IPS DF 6.9 (cell line): ENCODE measurements around the gene CCDC85C.

Experiments
- DNase-seq: peaks from one replicate; pipeline ENCODE4 v3.0.0-alpha.2; 2013; ENCODE audit warnings: low read depth, low spot score
- H3K27ac ChIP-seq: one replicate; pipeline ENCODE4 v1.5.1; 2013; ENCODE audit warnings: low read length, control low read depth
- H3K27me3 ChIP-seq: 2 replicates; pipeline ENCODE4 v1.6.1; 2013; ENCODE audit warnings: mild to moderate bottlenecking, low read length; ENCODE audit not compliant: control insufficient read depth, insufficient read depth
- H3K36me3 ChIP-seq: 2 replicates; pipeline ENCODE4 v1.6.1; 2013; ENCODE audit warnings: low read length; ENCODE audit not compliant: control insufficient read depth, insufficient read depth
- H3K4me1 ChIP-seq: 2 replicates; pipeline ENCODE4 v1.6.1; 2013; ENCODE audit warnings: low read length; ENCODE audit not compliant: control insufficient read depth, insufficient read depth
- H3K4me3 ChIP-seq: 2 replicates; pipeline ENCODE4 v1.5.1; 2013; ENCODE audit warnings: mild to moderate bottlenecking, low read length
- H3K9me3 ChIP-seq: 2 replicates; pipeline ENCODE4 v1.6.1; 2013; ENCODE audit warnings: low read length, inconsistent platforms; ENCODE audit not compliant: control insufficient read depth, insufficient read depth
- WGBS: extraction: QIAGEN DNeasy Blood & Tissue Kit; methylation state at CpG from one replicate; pipeline ENCODE4 v1.1.7; 2013; ENCODE audit warnings: mixed read lengths, missing lambda C conversion rate; ENCODE audit not compliant: insufficient read length, insufficient coverage; 5-methylcytosine and 5-hydroxymethylcytosine counted together

Gene CCDC85C

DNA sequence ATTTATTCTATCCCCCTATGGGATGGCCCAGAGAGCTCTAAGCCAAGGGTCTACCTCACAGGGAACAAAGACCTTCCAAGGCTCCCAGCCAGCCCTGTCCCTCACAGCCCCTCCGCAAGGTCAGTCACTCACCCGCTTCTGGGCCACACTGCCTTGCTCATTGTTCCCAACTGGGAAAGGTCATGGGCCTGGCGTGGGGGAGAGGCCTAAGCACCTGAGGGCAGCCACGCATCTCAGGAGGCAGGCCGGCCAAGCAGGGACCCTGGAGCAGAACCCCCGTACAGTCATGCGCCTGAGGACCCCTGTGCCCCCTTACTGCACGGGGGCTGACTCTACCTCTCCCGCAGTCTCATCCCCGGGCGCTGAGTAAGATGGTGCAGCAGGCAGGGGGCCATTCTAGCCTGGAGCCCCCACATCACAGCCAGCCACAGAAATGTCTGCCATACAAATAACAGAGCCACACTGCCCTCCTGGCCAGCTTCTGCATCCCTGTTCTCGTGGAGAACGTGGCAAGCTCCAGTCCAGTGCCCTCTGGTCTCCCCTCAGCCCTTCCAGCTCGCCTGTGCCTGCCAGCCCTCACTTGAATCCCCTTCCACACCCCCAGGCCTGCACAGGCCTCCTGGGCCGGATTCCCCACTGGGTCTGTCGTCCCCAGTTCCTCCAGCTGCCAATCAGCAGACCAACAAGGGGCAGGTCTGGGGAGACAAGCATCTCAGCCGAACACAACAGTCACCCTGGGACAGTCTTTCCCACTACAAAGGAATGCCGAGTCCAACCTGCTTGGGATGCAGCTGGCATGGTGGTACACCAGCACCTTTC lies 16.3 kb downstream of the CCDC85C start:
- Histone ChIP-seq H3K27me3 (no peaks in the 10 kb centered on the region), H3K27ac (no peak overlapping the region), H3K4me1 (peaks cover 9% of the 10 kb centered on the region), H3K9me3 (no peaks in the 10 kb centered on the region), H3K4me3 (no peak overlapping the region), H3K36me3 (no peaks in the 10 kb centered on the region)
- no CpG with 5 or more reads among the region's 18 CpGs for WGBS
- no peak for DNase-seq

DNA sequence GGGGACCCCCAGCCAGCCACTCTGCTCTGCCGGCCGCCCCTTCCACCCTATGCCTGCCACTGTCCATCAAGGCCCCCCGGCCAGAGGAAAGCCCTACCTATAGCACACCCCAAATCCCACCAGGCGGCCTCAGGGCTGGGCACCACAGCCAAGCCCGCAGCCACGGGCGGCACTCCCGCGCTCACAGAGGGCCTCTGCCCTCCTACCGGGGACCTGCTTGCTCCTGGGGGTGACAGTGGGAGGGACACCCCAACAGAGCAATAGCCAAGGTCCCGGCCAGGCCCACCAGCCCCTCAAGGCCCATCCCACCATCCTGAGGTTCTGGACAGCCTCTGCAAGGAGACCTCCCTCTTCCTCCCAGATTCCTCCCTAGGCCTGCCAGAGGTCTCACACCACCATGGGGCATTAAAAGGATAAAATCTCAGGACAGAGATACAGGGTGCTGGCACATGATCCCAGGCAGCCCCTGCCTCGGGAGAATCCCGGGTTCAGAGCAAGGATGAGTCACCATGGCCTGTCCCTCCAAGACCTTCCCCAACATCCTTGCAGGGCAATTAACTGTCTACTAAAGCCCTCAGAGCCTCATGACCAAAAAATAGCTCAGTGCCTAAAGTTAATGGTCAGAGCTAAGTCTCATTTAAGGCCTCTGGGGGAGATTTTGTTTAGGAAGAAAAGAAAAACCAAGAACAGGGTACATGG lies 17.1 kb downstream of the CCDC85C start:
- WGBS = no CpG with 5 or more reads among the region's 13 CpGs
- H3K9me3 ChIP-seq = no peaks in the 10 kb centered on the region
- H3K36me3 ChIP-seq = no peaks in the 10 kb centered on the region
- H3K4me1 ChIP-seq = peaks cover 5% of the 10 kb centered on the region
- H3K4me3 ChIP-seq = no peak overlapping the region
- DNase-seq = no peak
- no peak overlapping the region for H3K27ac ChIP-seq
- no peaks in the 10 kb centered on the region for H3K27me3 ChIP-seq

GRCh38 chr14:99586054-99586760 lies 17.8 kb downstream of the CCDC85C start:
- WGBS = no CpG with 5 or more reads among the region's 16 CpGs
- Histone ChIP-seq H3K4me3 (no peak overlapping the region), H3K36me3 (no peaks in the 10 kb centered on the region), H3K27me3 (no peaks in the 10 kb centered on the region), H3K9me3 (no peaks in the 10 kb centered on the region), H3K27ac (no peak overlapping the region), H3K4me1 (peaks cover 3% of the 10 kb centered on the region)
- no peak for DNase-seq

GRCh38 chr14:99584823-99585222 lies 19.2 kb downstream of the CCDC85C start:
- no peak overlapping the region for H3K4me3 ChIP-seq
- DNase-seq = no peak
- no peaks in the 10 kb centered on the region for H3K36me3 ChIP-seq
- H3K27ac ChIP-seq = no peak overlapping the region
- no peaks in the 10 kb centered on the region for H3K27me3 ChIP-seq
- H3K4me1 ChIP-seq = peaks cover 5% of the 10 kb centered on the region
- H3K9me3 ChIP-seq = no peaks in the 10 kb centered on the region
- WGBS = no CpG with 5 or more reads among the region's 3 CpGs

DNA sequence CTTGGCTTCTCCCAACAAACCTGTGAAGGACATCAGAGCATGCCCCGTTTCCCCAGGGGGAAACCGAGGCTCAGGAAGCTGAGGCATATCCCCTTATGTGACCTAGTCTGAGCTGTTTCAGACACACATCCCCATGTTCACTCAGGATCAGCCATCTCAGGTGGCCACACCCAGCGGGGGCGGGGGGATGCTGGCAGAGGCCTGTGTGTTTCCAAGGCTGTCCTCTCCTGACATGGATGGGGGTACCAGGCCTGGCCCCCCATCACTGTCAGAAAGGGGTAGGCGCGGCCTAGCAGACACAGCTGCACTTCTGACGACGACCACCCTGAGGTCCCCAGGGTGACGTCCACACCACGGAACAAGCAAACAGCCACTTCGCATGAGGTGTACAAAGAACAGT lies 22.1 kb downstream of the CCDC85C start:
- Histone ChIP-seq H3K27me3 (no peaks in the 10 kb centered on the region), H3K27ac (no peak overlapping the region), H3K4me1 (peaks cover 6% of the 10 kb centered on the region), H3K9me3 (no peaks in the 10 kb centered on the region), H3K36me3 (no peaks in the 10 kb centered on the region), H3K4me3 (no peak overlapping the region)
- DNase-seq = no peak
- WGBS = no CpG with 5 or more reads among the region's 11 CpGs

- H3K4me3 ChIP-seq = no peak overlapping the region
- H3K27me3 ChIP-seq = no peaks in the 10 kb centered on the region
- H3K36me3 ChIP-seq = no peaks in the 10 kb centered on the region
- no peak for DNase-seq
- peaks cover 6% of the 10 kb centered on the region for H3K4me1 ChIP-seq
- no peak overlapping the region for H3K27ac ChIP-seq
- H3K9me3 ChIP-seq = no peaks in the 10 kb centered on the region
- no CpG with 5 or more reads among the region's 16 CpGs for WGBS
Measured at GRCh38 chr14:99581374-99581773, 22.6 kb downstream of the CCDC85C start.

DNA sequence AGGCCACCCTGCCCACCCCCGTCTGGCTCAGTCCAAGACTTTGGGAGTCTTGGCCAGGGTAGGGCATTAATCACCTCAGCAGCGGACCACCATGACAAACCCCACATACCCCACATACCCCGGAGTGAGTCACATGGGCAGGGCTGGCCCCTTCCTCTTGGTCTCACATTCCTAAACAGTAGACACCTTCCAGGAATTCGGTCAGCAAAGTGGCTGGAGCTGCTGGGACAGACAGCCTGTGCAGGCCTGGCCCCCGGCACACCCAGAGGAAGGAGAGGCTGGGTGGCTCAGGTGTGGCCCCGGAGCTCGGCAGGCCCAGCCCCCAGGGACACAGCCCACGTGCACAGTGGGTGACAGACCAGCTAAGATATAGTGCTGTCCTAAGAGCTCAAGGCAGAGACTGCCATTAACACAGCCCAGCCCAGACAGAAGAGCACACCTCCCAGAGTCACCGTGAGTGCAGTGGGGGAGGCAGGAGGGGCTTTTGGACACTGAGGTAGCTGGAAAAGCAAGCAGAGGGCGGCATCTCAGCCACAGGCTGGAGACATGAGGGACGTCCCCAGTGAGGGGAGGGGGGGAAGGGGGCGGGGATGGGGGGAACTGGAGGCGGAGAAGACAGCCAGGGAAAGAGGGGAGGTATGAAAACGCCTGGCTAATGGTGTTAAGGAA lies 24.0 kb downstream of the CCDC85C start:
- no peaks in the 10 kb centered on the region for H3K27me3 ChIP-seq
- no peak overlapping the region for H3K27ac ChIP-seq
- peaks cover 6% of the 10 kb centered on the region for H3K4me1 ChIP-seq
- H3K4me3 ChIP-seq = no peak overlapping the region
- no peak for DNase-seq
- H3K36me3 ChIP-seq = no peaks in the 10 kb centered on the region
- no CpG with 5 or more reads among the region's 14 CpGs for WGBS
- H3K9me3 ChIP-seq = no peaks in the 10 kb centered on the region

- no peak overlapping the region for H3K4me3 ChIP-seq
- H3K9me3 ChIP-seq = no peaks in the 10 kb centered on the region
- DNase-seq = no peak
- no peaks in the 10 kb centered on the region for H3K36me3 ChIP-seq
- H3K27ac ChIP-seq = no peak overlapping the region
- no peaks in the 10 kb centered on the region for H3K27me3 ChIP-seq
- peaks cover 12% of the 10 kb centered on the region for H3K4me1 ChIP-seq
- no CpG with 5 or more reads among the region's 11 CpGs for WGBS
Measured at GRCh38 chr14:99579120-99579836, 24.7 kb downstream of the CCDC85C start.

- Histone ChIP-seq H3K4me1 (peaks cover 14% of the 10 kb centered on the region), H3K36me3 (no peaks in the 10 kb centered on the region), H3K27me3 (no peaks in the 10 kb centered on the region), H3K9me3 (no peaks in the 10 kb centered on the region), H3K4me3 (no peak overlapping the region), H3K27ac (no peak overlapping the region)
- no CpG with 5 or more reads among the region's 12 CpGs for WGBS
- DNase-seq = no peak
Measured at GRCh38 chr14:99578541-99579101, 25.4 kb downstream of the CCDC85C start.
